ENCODE measurements around the gene NDUFS3.

NDUFS3 gene

GRCh38 chr11:47592251-47592650 lies 13.4 kb downstream of the NDUFS3 start:
- no peak for DNase-seq

DNA sequence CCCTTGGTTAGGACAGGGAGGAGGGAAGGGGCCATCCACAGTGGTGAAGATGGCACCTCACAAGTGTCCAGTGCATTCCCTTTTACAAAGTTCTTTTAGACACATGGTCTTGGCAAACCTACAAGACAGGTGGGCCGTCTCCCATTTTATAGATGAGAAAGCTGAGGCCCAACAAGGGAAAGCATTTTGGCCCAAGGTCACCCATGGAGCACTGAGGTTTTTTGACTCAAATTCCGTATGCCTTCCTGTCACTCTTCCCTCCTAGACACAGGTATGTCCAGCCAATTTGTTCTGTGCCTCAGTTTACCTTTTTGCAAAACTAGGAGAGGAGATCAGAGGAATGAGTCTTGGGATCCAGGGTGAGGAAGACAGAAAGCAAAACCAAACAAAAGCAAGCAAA lies 14.1 kb downstream of the NDUFS3 start:
- no peak for DNase-seq

- no peak for DNase-seq
Measured at GRCh38 chr11:47593492-47593933, 14.6 kb downstream of the NDUFS3 start.

DNA sequence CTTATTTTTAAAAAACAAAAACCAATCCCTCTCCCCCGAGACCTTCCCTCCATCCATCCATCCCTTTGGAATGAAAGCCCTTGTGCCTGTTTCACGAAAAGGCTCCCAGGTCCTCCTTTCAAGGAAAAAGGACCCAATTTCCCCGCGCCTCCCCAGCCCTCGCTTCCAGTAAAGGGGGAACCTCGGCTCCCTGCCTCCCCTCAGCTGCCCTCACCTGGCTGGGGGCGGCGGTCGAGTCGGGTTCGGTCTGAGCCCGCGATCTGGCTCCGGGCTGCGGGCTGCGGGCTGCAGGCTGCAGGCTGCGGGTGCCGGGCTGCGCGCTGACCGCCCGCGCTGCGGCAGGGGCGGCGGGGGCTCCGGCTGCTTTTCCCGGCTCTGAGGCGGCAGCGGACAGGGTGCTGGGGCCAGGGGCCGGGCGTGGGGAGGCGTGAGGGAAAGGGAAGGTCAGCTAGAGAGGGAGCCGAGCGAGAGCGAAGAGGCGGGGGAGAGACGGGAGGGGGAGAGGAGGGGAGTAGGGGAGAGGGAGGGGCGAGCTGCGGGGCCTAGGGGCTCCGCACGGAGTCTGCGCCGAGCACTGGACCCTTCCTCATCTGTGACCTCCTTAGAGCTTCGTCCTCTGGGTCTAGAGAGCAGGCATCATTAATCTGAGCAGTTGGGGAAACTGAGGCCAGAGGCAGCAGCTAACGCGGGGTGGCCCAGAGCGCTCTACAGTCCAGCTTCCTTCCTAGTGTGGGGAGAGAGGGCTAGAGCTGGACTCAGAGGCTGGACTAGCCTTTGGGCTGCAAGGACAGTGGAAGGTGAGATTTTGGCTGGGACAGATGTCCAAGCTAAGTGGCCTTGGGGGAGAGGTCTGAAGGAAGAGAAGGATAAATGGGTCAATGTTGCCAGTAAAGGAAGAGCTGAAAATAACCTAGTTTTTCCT lies 15.3 kb downstream of the NDUFS3 start, which contains the start of gene C1QTNF4:
Gene C1QTNF4 (minus strand): TSS at position 478 of the 922 bp plus-strand sequence. CDS start 3,601 bp downstream, outside the sequence.
- DNase-seq = no peak

- DNase-seq = no peak
Measured at GRCh38 chr11:47595029-47595428, 16.2 kb downstream of the NDUFS3 start.

- DNase-seq = no peak
Measured at GRCh38 chr11:47595967-47596366, 17.1 kb downstream of the NDUFS3 start.

DNA sequence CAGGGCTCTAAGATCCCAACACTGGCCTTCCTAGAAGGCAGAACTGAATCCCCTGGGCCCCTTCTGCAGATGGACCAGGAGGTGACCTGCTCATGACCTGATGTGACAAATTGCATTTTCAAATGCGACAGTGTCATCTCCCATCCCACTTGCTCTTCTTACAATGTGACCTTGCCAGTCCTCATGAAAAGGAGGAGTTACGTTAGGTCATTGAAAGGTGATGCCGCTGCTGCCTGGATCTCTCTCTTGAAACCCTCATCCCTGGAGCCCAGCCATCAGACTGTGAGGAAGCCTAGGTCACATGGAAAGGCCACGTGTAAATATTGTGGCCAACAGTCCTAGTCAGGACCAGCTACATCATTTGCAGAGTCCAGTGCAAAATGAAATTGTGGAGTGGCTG lies 21.0 kb downstream of the NDUFS3 start:
- no peak for DNase-seq

GRCh38 chr11:47603295-47603694 lies 24.4 kb downstream of the NDUFS3 start:
- DNase-seq = no peak

GRCh38 chr11:47605921-47606320 lies 27.0 kb downstream of the NDUFS3 start:
- no peak for DNase-seq

DNA sequence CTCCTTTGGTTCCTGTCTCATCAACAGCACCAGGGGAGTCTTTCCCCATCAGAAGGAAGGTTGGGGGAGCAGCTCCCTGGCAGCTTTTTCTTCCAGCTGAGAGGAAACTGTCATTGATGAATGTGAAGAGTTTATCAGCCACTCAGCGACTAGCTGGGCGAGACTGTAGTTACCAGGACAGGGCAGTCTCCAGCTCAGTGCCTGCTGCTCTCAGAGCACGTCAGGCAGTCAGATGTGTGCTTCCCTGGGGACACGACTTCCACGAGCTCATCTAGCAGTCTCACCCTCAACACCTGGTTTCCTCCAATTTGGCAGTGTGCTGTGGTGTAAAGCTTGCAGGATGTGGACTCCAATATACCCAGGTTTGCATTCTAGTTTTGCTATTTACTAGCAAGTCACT lies 27.9 kb downstream of the NDUFS3 start:
- no peak for DNase-seq

DNA sequence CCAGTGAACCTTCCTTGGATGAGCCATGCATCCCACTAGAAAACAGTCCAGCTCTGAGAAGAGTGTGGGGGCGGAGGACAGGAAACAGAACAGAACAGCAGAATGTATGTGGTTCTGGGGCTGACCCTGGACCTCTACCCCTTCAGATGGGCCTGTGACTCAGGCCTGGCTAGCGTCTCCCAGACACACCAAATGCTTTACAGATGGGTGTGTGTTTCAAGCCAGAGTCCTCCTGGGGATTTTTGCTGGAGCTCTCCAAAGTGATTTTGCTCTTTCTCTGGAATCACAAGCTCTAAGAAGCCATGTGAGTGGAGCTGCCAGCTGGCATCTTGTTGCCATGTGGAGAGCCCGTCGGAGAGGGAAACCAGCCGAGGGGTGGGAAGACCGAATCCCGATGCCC lies 28.5 kb downstream of the NDUFS3 start:
- no peak for DNase-seq

- no peak for DNase-seq
Measured at GRCh38 chr11:47609675-47610074, 30.8 kb downstream of the NDUFS3 start.

DNA sequence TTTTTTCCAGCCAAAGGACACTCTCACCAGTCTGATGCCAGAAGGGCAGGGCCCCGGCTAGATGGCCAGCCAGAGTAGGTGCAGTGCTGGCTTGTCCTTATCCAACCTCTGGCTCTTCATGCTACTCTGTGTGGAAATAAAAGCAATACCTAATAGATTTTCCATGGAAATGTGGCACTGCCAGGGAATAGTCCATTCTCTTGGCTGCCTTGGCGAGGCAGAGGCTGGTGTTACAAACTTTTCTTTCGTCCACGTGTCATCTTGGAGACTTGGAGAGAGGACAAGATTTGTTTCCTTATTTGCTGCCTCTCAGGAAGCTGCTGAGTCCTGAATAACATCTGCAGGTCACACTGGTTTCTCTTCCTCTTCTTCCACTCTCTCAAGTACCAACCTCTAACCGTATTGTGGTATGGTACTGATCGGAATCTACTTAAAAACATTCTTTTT lies 32.5 kb downstream of the NDUFS3 start:
- DNase-seq = peak; percentile 76

- DNase-seq = no peak
Measured at GRCh38 chr11:47615249-47615648, 36.4 kb downstream of the NDUFS3 start.

DNA sequence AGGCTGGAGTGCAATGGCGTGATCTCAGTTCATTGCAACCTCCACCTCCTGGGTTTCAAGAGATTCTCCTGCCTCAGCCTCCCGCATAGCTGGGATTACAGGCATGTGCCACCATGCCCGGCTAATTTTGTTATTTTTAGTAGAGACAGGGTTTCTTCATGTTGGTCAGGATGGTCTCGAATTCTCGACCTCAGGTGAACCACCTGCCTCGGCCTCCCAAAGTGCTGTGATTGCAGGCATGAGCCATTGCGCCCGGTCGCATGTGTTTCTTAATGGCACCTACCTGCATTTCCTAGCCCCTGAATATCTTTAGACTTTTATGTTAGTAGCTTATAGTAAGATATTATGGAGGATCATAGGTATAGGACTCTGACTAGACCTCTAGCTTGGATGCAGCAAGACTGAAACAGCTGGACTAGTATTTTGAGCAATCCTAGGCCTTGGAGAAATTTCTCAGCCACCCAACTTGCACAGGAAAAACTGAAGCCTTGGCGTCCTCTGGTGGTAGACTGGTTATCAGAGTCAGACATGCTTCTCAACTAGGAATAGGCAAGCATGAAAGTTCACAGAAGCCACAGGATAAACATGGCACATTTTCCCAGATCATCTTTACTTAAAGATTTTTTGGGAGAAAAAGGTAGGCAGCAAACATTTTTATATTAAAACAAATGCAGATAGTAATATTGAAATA lies 38.0 kb downstream of the NDUFS3 start:
- DNase-seq = peak; percentile 62

DNA sequence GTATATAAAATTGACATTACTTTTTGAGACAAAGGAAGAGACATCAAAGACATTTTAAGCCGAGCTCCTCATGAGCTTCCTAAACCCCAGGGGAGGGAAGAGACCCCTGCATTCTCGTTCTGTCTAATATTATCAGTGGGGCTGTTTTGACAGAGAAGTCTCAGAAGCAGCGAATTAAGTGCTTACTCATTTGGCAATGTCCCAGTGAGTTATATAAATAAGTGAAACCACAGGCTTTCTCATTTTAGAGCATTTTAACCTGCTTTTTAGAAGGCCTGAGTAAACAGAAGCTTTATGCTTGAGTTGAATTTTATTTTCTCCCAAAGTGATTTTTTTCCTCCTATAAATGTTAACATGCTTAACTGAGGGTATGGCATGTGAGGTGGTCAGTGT lies 38.5 kb downstream of the NDUFS3 start:
- DNase-seq = peak; percentile 71

- no peak for DNase-seq
Measured at GRCh38 chr11:47620836-47621378, 42.0 kb downstream of the NDUFS3 start.

GRCh38 chr11:47626234-47626633 lies 47.4 kb downstream of the NDUFS3 start:
- DNase-seq = no peak

- DNase-seq = no peak
Measured at GRCh38 chr11:47628026-47628425, 49.2 kb downstream of the NDUFS3 start.

DNA sequence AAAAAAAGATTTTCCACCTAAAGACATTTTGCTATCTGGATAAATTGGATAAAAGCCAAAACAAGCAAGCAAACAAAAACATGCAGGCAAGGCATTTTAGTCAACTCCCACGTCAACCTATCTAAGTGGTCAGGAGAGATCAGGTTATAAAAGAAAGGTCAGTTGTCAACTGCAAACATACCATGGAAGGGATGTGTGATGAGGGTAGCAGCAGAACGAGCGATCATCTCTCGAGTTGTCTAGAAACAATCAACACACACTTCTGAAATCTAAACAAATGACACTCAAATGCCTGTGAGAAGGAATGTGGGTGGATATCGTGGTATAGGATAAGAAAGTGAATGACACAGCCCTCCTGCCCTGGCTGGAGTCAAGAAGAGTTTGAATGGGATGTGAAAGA lies 52.6 kb downstream of the NDUFS3 start:
- DNase-seq = no peak
